ENCODE results near the gene MEIS1. TPM values are rescaled to one million over a fixed set of nuclear protein-coding genes. Genes with fewer than 3 reads are reported as not detected.
A peak's percentile ranks its signal among the peaks of the same experiment; 100 is the strongest.

Gene MEIS1
- total and polyA plus RNA-seq, 4 donors: 9.0 to 158 (median 41.0) TPM

GRCh38 chr2:66573416-66573815 is 138.5 kb downstream of the MEIS1 start:
- peaks cover 0 to 11% (median 3%) of the 10 kb centered on the region in 3 donors for H3K27me3 ChIP-seq (ENCODE audit: control insufficient read depth in 3 of 3, insufficient read depth in 3 of 3, low read length in 2 of 3)
- H3K9me3 ChIP-seq (ENCODE audit: control insufficient read depth in 4 of 4, insufficient read depth in 3 of 4, low read length in 3 of 4): peaks cover 0 to 2% (median 0%) of the 10 kb centered on the region in 4 donors
- TF ChIP-seq CTCF (IDR thresholded peaks at IDR 0.05; ENCODE audit: control extremely low read depth, extremely low read depth): no peak
- 56 to 60% methylated on average over 7 of the region's 7 CpGs for WGBS, 2 donors
- H3K27ac ChIP-seq (ENCODE audit: low read depth in 1 of 2, low read length in 1 of 2): peak overlapping the region in 1 of 2 donors; percentile 69
- no peak overlapping the region for H3K4me3 ChIP-seq
- H3K9ac ChIP-seq (ENCODE audit: insufficient read depth in 1 of 2, low read length in 2 of 2): peak overlapping the region; percentile 18 to 93
- DNase-seq: peak in 2 of 3 donors; percentile 50 to 60
- no peak for ATAC-seq (ENCODE audit: insufficient read depth, low FRiP score)
- peaks cover 6 to 62% (median 11%) of the 10 kb centered on the region in 5 donors for H3K4me1 ChIP-seq (ENCODE audit: control insufficient read depth in 5 of 5, insufficient read depth in 5 of 5, low read length in 5 of 5)
- H3K36me3 ChIP-seq (ENCODE audit: control insufficient read depth in 4 of 4, insufficient read depth in 4 of 4, low read length in 4 of 4): peaks cover 4 to 29% (median 14%) of the 10 kb centered on the region in 4 donors

- WGBS, 2 donors: 10 to 16% methylated on average over 8 of the region's 8 CpGs
- Histone ChIP-seq H3K4me1 (ENCODE audit: control insufficient read depth in 5 of 5, insufficient read depth in 5 of 5, low read length in 5 of 5) (peaks cover 6 to 63% (median 11%) of the 10 kb centered on the region in 5 donors), H3K4me3 (no peak overlapping the region), H3K9ac (ENCODE audit: insufficient read depth in 1 of 2, low read length in 2 of 2) (peak overlapping the region in 1 of 2 donors; percentile 93), H3K36me3 (ENCODE audit: control insufficient read depth in 4 of 4, insufficient read depth in 4 of 4, low read length in 4 of 4) (peaks cover 2 to 25% (median 12%) of the 10 kb centered on the region in 4 donors), H3K27me3 (ENCODE audit: control insufficient read depth in 3 of 3, insufficient read depth in 3 of 3, low read length in 2 of 3) (peaks cover 0 to 15% (median 3%) of the 10 kb centered on the region in 3 donors), H3K9me3 (ENCODE audit: control insufficient read depth in 4 of 4, insufficient read depth in 3 of 4, low read length in 3 of 4) (peaks cover 0 to 2% (median 0%) of the 10 kb centered on the region in 4 donors), H3K27ac (ENCODE audit: low read depth in 1 of 2, low read length in 1 of 2) (peak overlapping the region in 1 of 2 donors; percentile 71)
- ATAC-seq (ENCODE audit: insufficient read depth, low FRiP score) (no peak), DNase-seq (peak; percentile 37 to 72 (median 72))
- no peak for TF ChIP-seq CTCF (IDR thresholded peaks at IDR 0.05; ENCODE audit: control extremely low read depth, extremely low read depth)
Observed at GRCh38 chr2:66573821-66574233, 138.9 kb downstream of the MEIS1 start.

- Histone ChIP-seq H3K27ac (ENCODE audit: low read depth in 1 of 2, low read length in 1 of 2) (peak overlapping the region in 1 of 2 donors; percentile 86), H3K9ac (ENCODE audit: insufficient read depth in 1 of 2, low read length in 2 of 2) (peak overlapping the region in 1 of 2 donors; percentile 87), H3K4me3 (no peak overlapping the region), H3K9me3 (ENCODE audit: control insufficient read depth in 4 of 4, insufficient read depth in 3 of 4, low read length in 3 of 4) (peaks cover 0 to 2% (median 0%) of the 10 kb centered on the region in 4 donors), H3K4me1 (ENCODE audit: control insufficient read depth in 5 of 5, insufficient read depth in 5 of 5, low read length in 5 of 5) (peaks cover 6 to 60% (median 8%) of the 10 kb centered on the region in 5 donors), H3K27me3 (ENCODE audit: control insufficient read depth in 3 of 3, insufficient read depth in 3 of 3, low read length in 2 of 3) (peaks cover 0 to 26% (median 3%) of the 10 kb centered on the region in 3 donors), H3K36me3 (ENCODE audit: control insufficient read depth in 4 of 4, insufficient read depth in 4 of 4, low read length in 4 of 4) (peaks cover 0 to 14% (median 7%) of the 10 kb centered on the region in 4 donors)
- TF ChIP-seq CTCF (IDR thresholded peaks at IDR 0.05; ENCODE audit: control extremely low read depth, extremely low read depth): peak; percentile 33
- peak; percentile 93 to 98 (median 98) for DNase-seq
- peak; percentile 38 for ATAC-seq (ENCODE audit: insufficient read depth, low FRiP score)
- WGBS, 2 donors: 1% methylated on average over 33 to 35 of the region's 35 CpGs
Observed at GRCh38 chr2:66574701-66575624, 140.0 kb downstream of the MEIS1 start.
